Peyer's patch (tissue), 4 donors: ENCODE data around the gene ECPAS. TPM values are rescaled to one million over a fixed set of nuclear protein-coding genes. Genes with fewer than 3 reads are reported as not detected.
"Not testable (repeated sequence)": the region's sequence is repeated elsewhere in the genome, so short reads cannot be mapped to it uniquely, and the experiment has no call there.

Source experiments
- DNase-seq, 3 donors: peaks; one replicate each; pipeline ENCODE4 v3.0.0-alpha.2; 2017 to 2019
- H3K27ac ChIP-seq, 4 donors: fragments of 200-600 bp; sonication (generic); one replicate each; pipeline ENCODE4 v1.5.1; 2016 to 2019
- H3K27me3 ChIP-seq, 2 donors: fragments of 200-600 bp; sonication (generic); one replicate each; pipeline ENCODE4 v1.5.1; 2019
- H3K36me3 ChIP-seq, 3 donors: fragments of 200-600 bp; sonication (generic); one replicate each; pipeline ENCODE4 v1.5.1; 2016 to 2019
- H3K4me1 ChIP-seq, 4 donors: fragments of 200-600 bp; sonication (generic); one replicate each; pipeline ENCODE4 v1.5.1; 2016 to 2019
- H3K4me3 ChIP-seq, 4 donors: fragments of 200-600 bp; sonication (generic); 1 replicate in 3 of 4; 2 replicates in 1 of 4; pipeline ENCODE4 v1.5.1; 2016 to 2019; ENCODE audit warnings: mild to moderate bottlenecking in 1 of 4
- H3K9me3 ChIP-seq, 4 donors: fragments of 200-600 bp; sonication (generic); one replicate each; pipeline ENCODE4 v1.5.1; 2016 to 2019; ENCODE audit warnings: mild to moderate bottlenecking in 1 of 4
- CTCF ChIP-seq, 6 experiments: fragments of 450-650 bp in 4 of 6; fragments of 200-600 bp in 2 of 6; sonication (generic) in 1 of 6; IDR thresholded peaks; one replicate each; pipeline ENCODE4 v1.5.1; 2017 to 2019; ENCODE audit warnings: antibody characterized with exemption in 6 of 6, mild to moderate bottlenecking in 3 of 6, moderate library complexity in 1 of 6
- POLR2A ChIP-seq, 2 donors: fragments of 450-650 bp; IDR thresholded peaks; one replicate each; pipeline ENCODE4 v1.5.1; 2017; ENCODE audit warnings: antibody characterized with exemption in 2 of 2, mild to moderate bottlenecking in 2 of 2, moderate library complexity in 2 of 2
- total RNA-seq, 4 donors: library from RNA; depleted of rRNA; stranded (reverse); fragments of >200 nt; gene quantifications; one replicate each; pipeline ENCODE4 v1.1.0, GENCODE V29; 2016

ECPAS gene
- total RNA-seq, 4 donors from 2014 or later, result 108 to 179 (median 133) TPM

DNA sequence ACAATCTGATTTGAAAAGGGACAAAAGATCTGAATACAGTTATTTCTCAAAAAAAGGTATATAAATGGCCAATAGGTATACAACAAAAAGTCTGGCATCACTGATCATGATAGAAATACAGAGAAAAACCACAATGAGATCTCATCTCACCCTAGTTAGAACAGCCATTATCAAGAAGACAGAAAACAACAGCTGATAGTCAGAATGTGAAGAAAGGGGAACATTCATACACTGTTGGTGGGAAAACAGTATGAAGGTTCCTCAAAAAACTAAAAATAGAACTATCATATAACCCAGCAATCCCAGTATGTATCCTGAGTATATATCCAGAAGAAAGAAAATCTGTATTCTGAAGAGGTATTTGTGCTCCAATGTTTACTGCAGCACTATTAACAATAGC lies 78.5 kb downstream of the ECPAS start:
- Histone ChIP-seq H3K9me3 (peaks cover 0 to 10% (median under 1%) of the 10 kb centered on the region in 4 donors), H3K36me3 (peaks cover 0 to 97% (median 3%) of the 10 kb centered on the region in 3 donors), H3K27ac (no peak overlapping the region), H3K4me1 (no peaks in the 10 kb centered on the region), H3K27me3 (no peaks in the 10 kb centered on the region), H3K4me3 (no peak overlapping the region)
- TF ChIP-seq CTCF (IDR thresholded peaks at IDR 0.05), result no peak
- TF ChIP-seq POLR2A (IDR thresholded peaks at IDR 0.05), result no peak
- no peak for DNase-seq

DNA sequence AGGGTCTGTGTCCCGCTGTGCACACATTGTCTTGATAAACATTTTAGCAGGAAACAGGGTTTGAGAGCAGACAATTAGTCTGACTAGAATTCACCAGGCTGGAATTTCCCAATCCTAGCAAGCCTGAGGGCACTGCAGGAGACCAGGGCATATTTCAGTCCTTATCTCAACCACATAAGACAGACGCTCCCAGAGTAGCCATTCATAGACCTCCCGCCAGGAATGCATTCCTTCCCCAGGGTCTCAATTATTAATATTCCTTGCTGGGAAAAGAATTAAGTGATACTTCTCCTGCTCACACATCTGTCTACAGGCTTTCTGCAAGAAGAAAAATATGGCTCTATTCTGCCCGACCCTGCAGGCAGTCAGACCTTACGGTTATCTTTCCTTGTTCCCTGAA lies 82.7 kb downstream of the ECPAS start:
- peaks cover 0 to 91% (median 0%) of the 10 kb centered on the region in 3 donors for H3K36me3 ChIP-seq

DNA sequence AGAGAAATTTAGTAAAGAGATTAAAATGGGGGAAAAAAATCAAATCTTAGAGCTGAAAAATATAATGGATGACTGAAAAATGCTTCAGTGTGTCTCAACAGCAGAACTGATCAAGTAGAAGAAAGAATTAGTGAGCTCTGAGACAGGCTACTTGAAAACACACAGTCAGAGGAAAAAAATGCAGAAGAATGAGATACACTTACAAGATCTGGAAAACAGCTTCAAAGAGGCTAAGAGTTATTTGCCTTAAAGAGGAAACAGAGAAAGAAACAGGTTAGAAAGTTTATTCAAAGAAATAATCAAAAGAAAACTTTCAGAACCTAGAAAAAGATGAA lies 83.7 kb downstream of the ECPAS start:
- Histone ChIP-seq H3K36me3 (peaks cover 0 to 91% (median 0%) of the 10 kb centered on the region in 3 donors), H3K4me1 (no peaks in the 10 kb centered on the region), H3K27me3 (no peaks in the 10 kb centered on the region), H3K9me3 (peaks cover 0 to 14% (median 4%) of the 10 kb centered on the region in 4 donors), H3K27ac (no peak overlapping the region), H3K4me3 (no peak overlapping the region)
- DNase-seq, result no peak
- no peak for TF ChIP-seq POLR2A (IDR thresholded peaks at IDR 0.05)
- no peak for TF ChIP-seq CTCF (IDR thresholded peaks at IDR 0.05)

More for the DNA sequence above, 82.7 kb downstream of the ECPAS start:
- peaks cover 0 to 14% (median 4%) of the 10 kb centered on the region in 4 donors for H3K9me3 ChIP-seq
- not testable (repeated sequence) for H3K4me1 ChIP-seq, DNase-seq, H3K27me3 ChIP-seq, H3K27ac ChIP-seq, H3K4me3 ChIP-seq

GRCh38 chr9:111399772-111400563 lies 84.2 kb downstream of the ECPAS start:
- Histone ChIP-seq H3K9me3 (peaks cover 0 to 14% (median 4%) of the 10 kb centered on the region in 4 donors), H3K4me1 (no peaks in the 10 kb centered on the region), H3K36me3 (peaks cover 0 to 91% (median 0%) of the 10 kb centered on the region in 3 donors), H3K27ac (no peak overlapping the region), H3K4me3 (no peak overlapping the region), H3K27me3 (no peaks in the 10 kb centered on the region)
- peak in 1 of 3 donors; percentile 58 for DNase-seq
- TF ChIP-seq POLR2A (IDR thresholded peaks at IDR 0.05) (no peak), CTCF (IDR thresholded peaks at IDR 0.05) (peak in 4 of 6 experiments; percentile 33 to 71 (median 58))

GRCh38 chr9:111399211-111399739 lies 84.9 kb downstream of the ECPAS start:
- peaks cover 0 to 14% (median 4%) of the 10 kb centered on the region in 4 donors for H3K9me3 ChIP-seq
- H3K36me3 ChIP-seq, result peaks cover 0 to 93% (median 0%) of the 10 kb centered on the region in 3 donors
- H3K4me3 ChIP-seq, result no peak overlapping the region
- H3K27ac ChIP-seq, result no peak overlapping the region
- H3K4me1 ChIP-seq, result no peaks in the 10 kb centered on the region
- no peaks in the 10 kb centered on the region for H3K27me3 ChIP-seq
- no peak for DNase-seq
- TF ChIP-seq CTCF (IDR thresholded peaks at IDR 0.05) (no peak), POLR2A (IDR thresholded peaks at IDR 0.05) (no peak)

GRCh38 chr9:111393971-111394370 lies 90.2 kb downstream of the ECPAS start:
- Histone ChIP-seq H3K27ac (no peak overlapping the region), H3K4me1 (no peaks in the 10 kb centered on the region), H3K4me3 (no peak overlapping the region), H3K36me3 (peaks cover 0 to 99% (median 0%) of the 10 kb centered on the region in 3 donors), H3K9me3 (no peaks in the 10 kb centered on the region), H3K27me3 (no peaks in the 10 kb centered on the region)
- no peak for DNase-seq
- TF ChIP-seq CTCF (IDR thresholded peaks at IDR 0.05) (no peak), POLR2A (IDR thresholded peaks at IDR 0.05) (no peak)
